KMS-11 (cell line): ENCODE data around the gene LDB2.

Experiments used
- H2AFZ ChIP-seq: fragments of 200-600 bp; sonication (generic); 2 replicates; pipeline ENCODE4 v1.6.1; 2016; ENCODE audit warnings: antibody characterized with exemption, mixed run types, low read depth
- H3K27ac ChIP-seq: fragments of 200-600 bp; sonication (generic); 2 replicates; pipeline ENCODE4 v1.6.1; 2016; ENCODE audit warnings: mild to moderate bottlenecking, mixed run types
- H3K27me3 ChIP-seq: fragments of 200-600 bp; sonication (generic); 2 replicates; pipeline ENCODE4 v1.6.1; 2017; ENCODE audit warnings: mild to moderate bottlenecking, low read depth, mixed run types, moderate library complexity; ENCODE audit not compliant: insufficient read depth
- H3K36me3 ChIP-seq: fragments of 200-600 bp; sonication (generic); 2 replicates; pipeline ENCODE4 v1.6.1; 2017; ENCODE audit warnings: mild to moderate bottlenecking, mixed run types; ENCODE audit not compliant: insufficient read depth
- H3K4me1 ChIP-seq: fragments of 200-600 bp; sonication (generic); 2 replicates; pipeline ENCODE4 v1.6.1; 2016; ENCODE audit warnings: mild to moderate bottlenecking, low read depth, mixed run types; ENCODE audit not compliant: poor library complexity, severe bottlenecking
- H3K4me2 ChIP-seq: fragments of 200-600 bp; sonication (generic); 2 replicates; pipeline ENCODE4 v1.7.0; 2016; ENCODE audit warnings: mild to moderate bottlenecking, mixed run types
- H3K4me3 ChIP-seq: fragments of 200-600 bp; sonication (generic); IDR thresholded peaks from 2 replicates; pipeline ENCODE4 v1.6.1; 2017; ENCODE audit warnings: low read depth, low read length, mixed read lengths; ENCODE audit not compliant: insufficient read depth
- H3K79me2 ChIP-seq: fragments of 200-600 bp; sonication (generic); 2 replicates; pipeline ENCODE4 v1.6.1; 2016; ENCODE audit warnings: low read depth, mixed run types; ENCODE audit not compliant: insufficient read depth
- H3K9ac ChIP-seq: fragments of 200-600 bp; sonication (generic); 2 replicates; pipeline ENCODE4 v1.6.1; 2016; ENCODE audit warnings: mild to moderate bottlenecking, mixed run types
- H4K20me1 ChIP-seq: fragments of 200-600 bp; sonication (generic); 2 replicates; pipeline ENCODE4 v1.6.1; 2016; ENCODE audit warnings: mild to moderate bottlenecking, mixed run types; ENCODE audit not compliant: insufficient read depth
- CTCF ChIP-seq: fragments of 200-600 bp; sonication (generic); conservative IDR thresholded peaks from 2 replicates; pipeline ENCODE4 v1.6.1; 2017; ENCODE audit warnings: low read depth, mild to moderate bottlenecking, antibody characterized with exemption, low read length, moderate library complexity, mixed read lengths

LDB2 gene

GRCh38 chr4:16741287-16741686 is 157.2 kb downstream of the LDB2 start:
- H3K27ac ChIP-seq: no peak overlapping the region

DNA sequence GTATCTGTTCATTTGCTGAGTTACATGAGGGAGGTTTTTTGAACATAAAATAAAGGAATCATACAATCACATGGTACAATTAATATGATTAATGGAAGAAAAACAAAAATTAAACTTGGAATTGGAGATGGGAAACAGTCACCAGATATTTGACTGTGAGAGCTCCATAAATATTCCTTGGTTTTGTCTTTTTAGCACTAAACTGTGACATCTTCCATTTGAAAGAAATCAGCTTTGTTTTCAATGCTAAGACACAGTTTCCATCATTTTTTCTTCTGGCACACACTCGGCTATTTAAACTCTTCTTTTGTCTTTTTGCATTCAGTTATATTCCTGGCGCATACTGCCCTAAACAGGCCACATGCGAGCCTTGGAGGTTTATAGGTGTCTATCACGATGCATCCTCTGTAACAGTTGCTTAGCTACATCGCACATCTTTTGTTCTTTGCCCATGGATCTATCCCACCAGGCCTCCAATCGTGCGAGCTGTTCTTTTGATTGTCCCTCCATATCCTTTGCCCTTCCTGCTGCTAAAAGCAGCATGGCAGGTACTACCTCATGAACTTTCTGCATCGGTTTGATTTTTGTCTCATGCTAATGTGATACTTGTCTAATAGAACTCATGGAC is 158.3 kb downstream of the LDB2 start:
- Histone ChIP-seq H3K4me2 (no peak overlapping the region), H4K20me1 (no peaks in the 10 kb centered on the region), H3K4me3 (no peak overlapping the region), H2AFZ (no peak overlapping the region), H3K36me3 (no peaks in the 10 kb centered on the region), H3K27ac (no peak overlapping the region), H3K79me2 (no peaks in the 10 kb centered on the region), H3K27me3 (no peaks in the 10 kb centered on the region), H3K4me1 (no peaks in the 10 kb centered on the region), H3K9ac (no peak overlapping the region)
- TF ChIP-seq CTCF: no peak

More at GRCh38 chr4:16741287-16741686, 157.2 kb downstream of the LDB2 start:
- no peaks in the 10 kb centered on the region for H3K27me3 ChIP-seq
- no peaks in the 10 kb centered on the region for H3K4me1 ChIP-seq
- H3K9ac ChIP-seq: no peak overlapping the region
- H3K4me2 ChIP-seq: no peak overlapping the region
- no peak overlapping the region for H2AFZ ChIP-seq
- H3K36me3 ChIP-seq: no peaks in the 10 kb centered on the region
- no peaks in the 10 kb centered on the region for H4K20me1 ChIP-seq
- H3K79me2 ChIP-seq: no peaks in the 10 kb centered on the region
- H3K4me3 ChIP-seq: no peak overlapping the region
- no peak for TF ChIP-seq CTCF

DNA sequence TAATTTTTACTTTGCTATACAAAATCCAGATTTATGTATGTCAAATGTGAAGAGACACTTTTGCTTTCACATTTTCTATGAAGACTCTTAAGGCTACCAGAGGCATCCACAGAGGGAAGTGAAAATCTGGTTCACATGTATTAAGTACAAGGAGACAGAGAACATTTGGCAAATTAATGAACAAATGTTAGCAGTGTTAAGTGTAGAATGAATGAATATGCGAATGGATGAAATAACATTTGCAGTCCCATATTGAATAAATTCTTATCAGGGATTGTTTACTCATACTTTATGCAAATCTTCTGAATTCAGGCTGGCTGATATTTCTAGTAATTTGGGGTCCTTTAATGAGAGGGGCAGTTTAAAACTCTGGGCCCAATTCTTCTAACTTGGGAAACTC is 159.9 kb downstream of the LDB2 start:
- Histone ChIP-seq H3K27me3 (no peaks in the 10 kb centered on the region), H3K4me1 (no peaks in the 10 kb centered on the region), H3K27ac (no peak overlapping the region), H3K36me3 (no peaks in the 10 kb centered on the region), H3K79me2 (no peaks in the 10 kb centered on the region), H2AFZ (no peak overlapping the region), H4K20me1 (no peaks in the 10 kb centered on the region), H3K4me3 (no peak overlapping the region), H3K4me2 (no peak overlapping the region), H3K9ac (no peak overlapping the region)
- TF ChIP-seq CTCF: no peak

GRCh38 chr4:16733509-16733908 is 164.9 kb downstream of the LDB2 start:
- H3K9ac ChIP-seq: no peak overlapping the region
- no peaks in the 10 kb centered on the region for H3K79me2 ChIP-seq
- no peak overlapping the region for H3K4me2 ChIP-seq
- no peak overlapping the region for H3K27ac ChIP-seq
- no peaks in the 10 kb centered on the region for H3K36me3 ChIP-seq
- H2AFZ ChIP-seq: no peak overlapping the region
- H3K4me1 ChIP-seq: no peaks in the 10 kb centered on the region
- no peaks in the 10 kb centered on the region for H4K20me1 ChIP-seq
- H3K27me3 ChIP-seq: no peaks in the 10 kb centered on the region
- no peak overlapping the region for H3K4me3 ChIP-seq
- TF ChIP-seq CTCF: no peak
